ENCODE measurements around the gene CEP63.
"Not testable (repeated sequence)": the region's sequence is repeated elsewhere in the genome, so short reads cannot be mapped to it uniquely, and the experiment has no call there.

Gene CEP63

DNA sequence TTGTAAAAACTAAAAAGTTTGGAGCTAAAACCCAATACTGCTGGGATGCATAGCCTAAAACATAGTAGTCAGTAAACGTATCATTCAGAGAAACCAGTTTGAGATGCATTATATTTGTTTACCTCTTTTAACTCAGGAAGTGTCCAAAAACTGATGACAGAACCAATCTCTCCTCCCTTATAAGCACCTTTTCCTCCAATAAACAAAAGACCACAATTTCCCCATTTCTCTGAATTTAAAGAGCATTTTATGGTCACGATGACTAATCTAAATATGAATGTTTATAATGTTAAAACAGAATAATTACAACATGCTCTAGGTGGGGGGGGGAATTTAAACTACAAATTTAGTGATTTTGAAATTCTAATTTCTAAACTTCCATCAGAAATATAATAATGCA, 58.5 kb downstream of the CEP63 start:
- no peak for DNase-seq (ENCODE audit: low read depth)
- H3K4me3 ChIP-seq (ENCODE audit: control insufficient read depth, low read depth, low read length): no peak overlapping the region
- TF ChIP-seq, protein P1, sequence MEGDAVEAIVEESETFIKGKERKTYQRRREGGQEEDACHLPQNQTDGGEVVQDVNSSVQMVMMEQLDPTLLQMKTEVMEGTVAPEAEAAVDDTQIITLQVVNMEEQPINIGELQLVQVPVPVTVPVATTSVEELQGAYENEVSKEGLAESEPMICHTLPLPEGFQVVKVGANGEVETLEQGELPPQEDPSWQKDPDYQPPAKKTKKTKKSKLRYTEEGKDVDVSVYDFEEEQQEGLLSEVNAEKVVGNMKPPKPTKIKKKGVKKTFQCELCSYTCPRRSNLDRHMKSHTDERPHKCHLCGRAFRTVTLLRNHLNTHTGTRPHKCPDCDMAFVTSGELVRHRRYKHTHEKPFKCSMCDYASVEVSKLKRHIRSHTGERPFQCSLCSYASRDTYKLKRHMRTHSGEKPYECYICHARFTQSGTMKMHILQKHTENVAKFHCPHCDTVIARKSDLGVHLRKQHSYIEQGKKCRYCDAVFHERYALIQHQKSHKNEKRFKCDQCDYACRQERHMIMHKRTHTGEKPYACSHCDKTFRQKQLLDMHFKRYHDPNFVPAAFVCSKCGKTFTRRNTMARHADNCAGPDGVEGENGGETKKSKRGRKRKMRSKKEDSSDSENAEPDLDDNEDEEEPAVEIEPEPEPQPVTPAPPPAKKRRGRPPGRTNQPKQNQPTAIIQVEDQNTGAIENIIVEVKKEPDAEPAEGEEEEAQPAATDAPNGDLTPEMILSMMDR (IDR thresholded peaks at IDR 0.05; ENCODE audit: control insufficient read depth, insufficient read depth, low read depth, low read length, missing control alignments): no peak

DNA sequence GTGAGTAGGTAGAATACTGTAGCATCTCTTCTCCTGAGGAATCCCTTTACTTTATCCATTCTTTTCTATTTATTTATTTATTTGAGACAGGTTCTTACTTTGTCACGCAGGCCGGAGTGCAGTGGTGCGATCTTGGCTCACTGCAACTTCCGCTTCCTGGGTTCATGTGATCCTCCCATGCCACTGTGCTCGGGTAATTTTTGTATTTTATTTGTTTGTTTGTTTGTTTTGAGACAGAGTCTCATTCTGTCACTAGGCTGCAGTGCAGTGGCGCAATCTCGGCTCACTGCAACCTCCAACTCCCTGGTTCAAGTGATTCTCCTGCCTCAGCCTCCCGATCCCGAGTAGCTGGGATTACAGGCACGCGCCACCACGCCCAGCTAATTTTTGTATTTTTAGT, 58.9 kb downstream of the CEP63 start:
- H3K4me3 ChIP-seq (ENCODE audit: control insufficient read depth, low read depth, low read length); DNase-seq (ENCODE audit: low read depth): not testable (repeated sequence)

DNA sequence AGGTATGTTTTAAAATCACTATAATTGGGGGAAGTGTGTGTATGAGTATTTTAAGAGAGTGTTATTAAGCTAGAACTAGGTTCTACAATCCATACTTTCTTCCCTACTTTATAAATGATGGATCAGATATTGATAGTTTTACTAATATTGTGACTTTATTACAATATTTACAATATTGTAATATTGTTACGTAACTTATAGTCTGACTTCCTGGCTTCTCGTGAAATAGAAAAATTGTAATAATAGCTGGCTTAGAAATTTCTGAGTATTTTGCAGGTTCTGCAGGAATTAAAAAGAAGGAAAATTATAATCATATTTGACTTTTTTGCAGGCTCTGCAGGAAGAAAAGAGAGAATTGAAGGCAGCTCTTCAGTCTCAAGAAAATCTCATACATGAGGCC, 60.0 kb downstream of the CEP63 start:
- TF ChIP-seq, protein P1 (IDR thresholded peaks at IDR 0.05; ENCODE audit: control insufficient read depth, insufficient read depth, low read depth, low read length, missing control alignments): no peak
- no peak overlapping the region for H3K4me3 ChIP-seq (ENCODE audit: control insufficient read depth, low read depth, low read length)
- no peak for DNase-seq (ENCODE audit: low read depth)

DNA sequence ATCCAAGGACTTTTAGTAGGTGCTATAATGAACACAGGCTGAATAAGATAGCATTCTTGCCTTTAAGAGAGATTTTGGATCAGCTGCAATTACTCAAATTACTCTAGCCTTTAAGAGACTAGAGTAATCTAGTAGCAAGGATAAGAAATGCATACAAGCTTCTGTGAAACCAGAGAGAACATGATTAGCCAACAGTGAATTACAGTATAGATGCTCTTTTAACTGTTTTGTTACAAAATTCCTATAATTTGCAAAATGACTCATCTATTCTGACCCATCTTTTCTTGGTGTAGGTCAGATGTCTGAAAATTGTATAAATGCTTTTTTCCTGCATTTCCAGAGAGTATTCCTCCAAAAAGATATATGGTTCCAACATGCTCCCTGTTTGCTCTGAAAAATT, 66.9 kb downstream of the CEP63 start:
- no peak overlapping the region for H3K4me3 ChIP-seq (ENCODE audit: control insufficient read depth, low read depth, low read length)
- DNase-seq (ENCODE audit: low read depth): no peak
- TF ChIP-seq, protein P1 (IDR thresholded peaks at IDR 0.05; ENCODE audit: control insufficient read depth, insufficient read depth, low read depth, low read length, missing control alignments): no peak

DNA sequence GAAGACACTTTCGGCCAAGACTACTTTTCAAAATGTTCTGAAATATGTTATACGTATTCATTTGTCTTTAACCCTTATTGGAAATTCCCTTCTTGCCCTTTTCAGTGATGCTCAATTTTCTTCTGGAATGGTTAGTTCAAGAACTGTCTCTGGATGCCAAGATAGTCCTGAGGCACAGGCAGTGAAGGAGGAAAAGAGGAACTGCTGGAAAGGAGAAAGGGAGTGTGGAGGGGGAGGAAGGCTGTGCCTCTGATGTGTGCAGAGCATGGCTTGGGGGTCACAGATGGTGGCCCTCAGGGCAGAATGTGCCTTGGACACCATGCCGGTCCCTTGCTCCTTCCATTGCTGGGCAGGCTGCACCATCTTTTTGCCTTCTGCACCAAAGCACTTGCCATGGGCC, 73.7 kb downstream of the CEP63 start:
- TF ChIP-seq, protein P1 (IDR thresholded peaks at IDR 0.05; ENCODE audit: control insufficient read depth, insufficient read depth, low read depth, low read length, missing control alignments): no peak
- no peak overlapping the region for H3K4me3 ChIP-seq (ENCODE audit: control insufficient read depth, low read depth, low read length)
- no peak for DNase-seq (ENCODE audit: low read depth)

DNA sequence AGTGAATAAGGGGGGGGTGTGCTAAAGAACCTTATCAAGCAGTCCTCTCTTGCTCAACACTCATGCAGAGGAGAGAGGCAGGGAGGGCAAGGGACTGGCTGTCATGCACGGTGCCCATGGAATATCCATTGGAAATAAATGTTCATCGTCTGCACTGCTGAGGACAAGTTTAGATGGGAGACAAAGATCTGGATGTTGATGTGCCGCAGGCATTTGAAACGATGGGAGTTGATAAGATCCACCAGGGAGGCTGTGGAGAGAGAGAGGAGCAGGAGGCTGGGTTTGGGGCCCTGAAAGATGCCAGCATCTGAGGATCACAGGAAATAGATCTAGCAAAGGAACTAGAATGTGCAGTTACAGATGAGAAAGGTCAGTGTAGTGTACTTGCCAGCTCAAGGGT, 76.2 kb downstream of the CEP63 start:
- TF ChIP-seq, protein P1 (IDR thresholded peaks at IDR 0.05; ENCODE audit: control insufficient read depth, insufficient read depth, low read depth, low read length, missing control alignments): no peak
- no peak overlapping the region for H3K4me3 ChIP-seq (ENCODE audit: control insufficient read depth, low read depth, low read length)

DNA sequence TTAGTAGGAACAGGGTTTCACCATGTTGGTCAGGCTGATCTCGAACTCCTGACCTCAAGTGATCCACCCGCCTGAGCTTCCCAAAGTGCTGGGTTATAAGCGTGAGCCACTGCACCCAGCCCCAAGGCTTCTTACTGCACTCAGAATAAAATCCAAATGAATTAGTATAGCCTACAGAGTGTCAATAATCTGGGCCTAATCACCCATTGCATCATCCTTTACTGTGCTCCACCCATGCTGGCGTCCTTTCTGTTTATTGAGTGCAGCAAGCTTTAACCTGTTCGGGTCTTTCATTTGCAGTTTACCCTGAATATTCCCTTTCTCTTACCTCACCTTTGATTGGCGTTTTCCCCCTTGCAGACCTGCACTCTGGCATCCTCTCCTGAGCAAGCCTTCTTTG, 77.7 kb downstream of the CEP63 start:
- TF ChIP-seq, protein P1 (IDR thresholded peaks at IDR 0.05; ENCODE audit: control insufficient read depth, insufficient read depth, low read depth, low read length, missing control alignments): no peak
- DNase-seq (ENCODE audit: low read depth): no peak
- no peak overlapping the region for H3K4me3 ChIP-seq (ENCODE audit: control insufficient read depth, low read depth, low read length)

More for the DNA sequence above, 76.2 kb downstream of the CEP63 start:
- no peak for DNase-seq (ENCODE audit: low read depth)
